Measurements from ENCODE around the gene PTTG1. TPM values are rescaled to one million over a fixed set of nuclear protein-coding genes. Genes with fewer than 3 reads are reported as not detected.
"Not testable (repeated sequence)": the region's sequence is repeated elsewhere in the genome, so short reads cannot be mapped to it uniquely, and the experiment has no call there.

Gene PTTG1
- total and polyA plus RNA-seq, 3 experiments from 2014 or later, result 40.2 to 82.2 (median 79.8) TPM

GRCh38 chr5:160432196-160432595, 10.5 kb downstream of the PTTG1 start:
- Mint-ChIP-seq H3K4me1 (no peaks in the 10 kb centered on the region), H3K27ac (no peak overlapping the region)
- no peaks in the 10 kb centered on the region for H3K27me3 ChIP-seq (ENCODE audit: insufficient read depth, low read length, poor library complexity, severe bottlenecking)

GRCh38 chr5:160432787-160433186, 11.1 kb downstream of the PTTG1 start:
- Mint-ChIP-seq H3K27ac (no peak overlapping the region), H3K27me3 (peaks cover 2 to 13% of the 10 kb centered on the region in 2 donors), H3K36me3 (peaks cover 0 to 18% (median 6%) of the 10 kb centered on the region in 3 donors), H3K9me3 (no peaks in the 10 kb centered on the region), H3K4me1 (no peaks in the 10 kb centered on the region), H3K4me3 (no peak overlapping the region)
- Histone ChIP-seq H3K9me3 (ENCODE audit: low read length) (no peaks in the 10 kb centered on the region), H3K4me1 (ENCODE audit: insufficient read depth, low read length) (no peaks in the 10 kb centered on the region), H3K27ac (ENCODE audit: low read depth, low read length) (no peak overlapping the region), H3K4me3 (ENCODE audit: low read length) (no peak overlapping the region), H3K27me3 (ENCODE audit: insufficient read depth, low read length, poor library complexity, severe bottlenecking) (no peaks in the 10 kb centered on the region), H3K36me3 (ENCODE audit: insufficient read depth, low read length) (no peaks in the 10 kb centered on the region)
- ChIA-PET CTCF (interaction anchor here (1.0 kb wide), 1 partner anchor 10 kb away, joined by 3 read pairs; no protein-coding TSS in a partner anchor), POLR2A (no interaction called here)
- no peak for DNase-seq

More at GRCh38 chr5:160432196-160432595, 10.5 kb downstream of the PTTG1 start:
- no peaks in the 10 kb centered on the region for H3K36me3 ChIP-seq (ENCODE audit: insufficient read depth, low read length)
- ChIA-PET POLR2A (no interaction called here), CTCF (interaction anchor here (1.0 kb wide), 1 partner anchor 10 kb away, joined by 3 read pairs; no protein-coding TSS in a partner anchor)
- Mint-ChIP-seq H3K9me3 (no peaks in the 10 kb centered on the region), H3K4me3 (no peak overlapping the region), H3K36me3 (peaks cover 0 to 24% (median 6%) of the 10 kb centered on the region in 3 donors), H3K27me3 (peaks cover 2 to 13% of the 10 kb centered on the region in 2 donors)
- no peak for DNase-seq
- H3K4me3 ChIP-seq (ENCODE audit: low read length), result no peak overlapping the region
- no peaks in the 10 kb centered on the region for H3K4me1 ChIP-seq (ENCODE audit: insufficient read depth, low read length)
- H3K9me3 ChIP-seq (ENCODE audit: low read length), result no peaks in the 10 kb centered on the region
- no peak overlapping the region for H3K27ac ChIP-seq (ENCODE audit: low read depth, low read length)

GRCh38 chr5:160434022-160434531, 12.4 kb downstream of the PTTG1 start:
- peaks cover 2 to 13% of the 10 kb centered on the region in 2 donors for H3K27me3 Mint-ChIP-seq
- no peak for DNase-seq
- H3K27me3 ChIP-seq (ENCODE audit: insufficient read depth, low read length, poor library complexity, severe bottlenecking), result no peaks in the 10 kb centered on the region
- H3K9me3 Mint-ChIP-seq, result no peaks in the 10 kb centered on the region
- H3K4me1 ChIP-seq (ENCODE audit: insufficient read depth, low read length), result no peaks in the 10 kb centered on the region
- H3K36me3 ChIP-seq (ENCODE audit: insufficient read depth, low read length), result no peaks in the 10 kb centered on the region
- POLR2A ChIA-PET, result no interaction called here
- H3K36me3 Mint-ChIP-seq, result peaks cover 0 to 7% (median 4%) of the 10 kb centered on the region in 3 donors
- CTCF ChIA-PET, result no interaction called here
- no peaks in the 10 kb centered on the region for H3K9me3 ChIP-seq (ENCODE audit: low read length)
- H3K4me1 Mint-ChIP-seq, result peaks cover under 1 to 4% (median under 1%) of the 10 kb centered on the region in 3 donors
- no peak overlapping the region for H3K27ac ChIP-seq (ENCODE audit: low read depth, low read length)
- no peak overlapping the region for H3K4me3 ChIP-seq (ENCODE audit: low read length)
- H3K27ac Mint-ChIP-seq, result no peak overlapping the region
- H3K4me3 Mint-ChIP-seq, result no peak overlapping the region

GRCh38 chr5:160435532-160435931, 13.9 kb downstream of the PTTG1 start:
- Histone ChIP-seq H3K27me3 (ENCODE audit: insufficient read depth, low read length, poor library complexity, severe bottlenecking) (no peaks in the 10 kb centered on the region), H3K4me3 (ENCODE audit: low read length) (no peak overlapping the region), H3K27ac (ENCODE audit: low read depth, low read length) (no peak overlapping the region), H3K4me1 (ENCODE audit: insufficient read depth, low read length) (no peaks in the 10 kb centered on the region), H3K9me3 (ENCODE audit: low read length) (no peaks in the 10 kb centered on the region), H3K36me3 (ENCODE audit: insufficient read depth, low read length) (no peaks in the 10 kb centered on the region)
- Mint-ChIP-seq H3K9me3 (no peaks in the 10 kb centered on the region), H3K27me3 (peaks cover 2 to 13% of the 10 kb centered on the region in 2 donors), H3K4me3 (peak overlapping the region in 1 of 7 donors; percentile 19), H3K27ac (peak overlapping the region in 2 of 8 donors; percentile 8 to 10), H3K4me1 (peaks cover 2 to 12% (median 4%) of the 10 kb centered on the region in 3 donors), H3K36me3 (peaks cover 0 to 4% (median 2%) of the 10 kb centered on the region in 3 donors)
- POLR2A ChIA-PET, result interaction anchor here (1.1 kb wide), 1 partner anchor 13 kb away, joined by 3 read pairs; no protein-coding TSS in a partner anchor
- DNase-seq, result no peak
- CTCF ChIA-PET, result no interaction called here

GRCh38 chr5:160436017-160436416, 14.4 kb downstream of the PTTG1 start:
- peaks cover 0 to 4% (median 0%) of the 10 kb centered on the region in 3 donors for H3K36me3 Mint-ChIP-seq
- peaks cover 2 to 13% of the 10 kb centered on the region in 2 donors for H3K27me3 Mint-ChIP-seq
- H3K4me3 Mint-ChIP-seq, result no peak overlapping the region
- Histone ChIP-seq H3K27me3 (ENCODE audit: insufficient read depth, low read length, poor library complexity, severe bottlenecking) (no peaks in the 10 kb centered on the region), H3K4me1 (ENCODE audit: insufficient read depth, low read length) (no peaks in the 10 kb centered on the region), H3K36me3 (ENCODE audit: insufficient read depth, low read length) (no peaks in the 10 kb centered on the region), H3K4me3 (ENCODE audit: low read length) (no peak overlapping the region), H3K9me3 (ENCODE audit: low read length) (no peaks in the 10 kb centered on the region), H3K27ac (ENCODE audit: low read depth, low read length) (no peak overlapping the region)
- peak overlapping the region in 1 of 8 donors; percentile 17 for H3K27ac Mint-ChIP-seq
- ChIA-PET CTCF (no interaction called here), POLR2A (interaction anchor here (1.1 kb wide), 1 partner anchor 14 kb away, joined by 3 read pairs; no protein-coding TSS in a partner anchor)
- peaks cover 2 to 13% (median 5%) of the 10 kb centered on the region in 3 donors for H3K4me1 Mint-ChIP-seq
- no peak for DNase-seq
- H3K9me3 Mint-ChIP-seq, result no peaks in the 10 kb centered on the region

GRCh38 chr5:160436661-160437060, 15.0 kb downstream of the PTTG1 start:
- H3K4me1 ChIP-seq (ENCODE audit: insufficient read depth, low read length); H3K36me3 ChIP-seq (ENCODE audit: insufficient read depth, low read length); H3K4me3 ChIP-seq (ENCODE audit: low read length); H3K27ac ChIP-seq (ENCODE audit: low read depth, low read length); H3K9me3 ChIP-seq (ENCODE audit: low read length); H3K36me3 Mint-ChIP-seq; DNase-seq; H3K9me3 Mint-ChIP-seq; H3K27me3 ChIP-seq (ENCODE audit: insufficient read depth, low read length, poor library complexity, severe bottlenecking); POLR2A ChIA-PET: not testable (repeated sequence)
- Mint-ChIP-seq H3K27ac (peak overlapping the region in 1 of 8 donors; percentile 10), H3K4me1 (peaks cover 8 to 20% (median 12%) of the 10 kb centered on the region in 3 donors), H3K27me3 (peaks cover 2 to 13% of the 10 kb centered on the region in 2 donors), H3K4me3 (peak overlapping the region in 1 of 7 donors; percentile 14)
- CTCF ChIA-PET, result interaction anchor here (5.5 to 5.7 kb wide), 2 partner anchors 13 to 71 kb away, joined by 104 to 155 read pairs; partner anchors contain the start of genes PTTG1 and SLU7

GRCh38 chr5:160437271-160437670, 15.6 kb downstream of the PTTG1 start:
- Histone ChIP-seq H3K4me1 (ENCODE audit: insufficient read depth, low read length) (no peaks in the 10 kb centered on the region), H3K27ac (ENCODE audit: low read depth, low read length) (no peak overlapping the region), H3K4me3 (ENCODE audit: low read length) (no peak overlapping the region), H3K9me3 (ENCODE audit: low read length) (no peaks in the 10 kb centered on the region), H3K27me3 (ENCODE audit: insufficient read depth, low read length, poor library complexity, severe bottlenecking) (no peaks in the 10 kb centered on the region), H3K36me3 (ENCODE audit: insufficient read depth, low read length) (no peaks in the 10 kb centered on the region)
- CTCF ChIA-PET, result interaction anchor here (1.3 to 5.7 kb wide), 4 partner anchors 13 to 71 kb away, joined by 3 to 155 read pairs (median 90); partner anchors contain the start of genes PTTG1 and SLU7
- Mint-ChIP-seq H3K36me3 (peaks cover 0 to 4% (median 0%) of the 10 kb centered on the region in 3 donors), H3K27me3 (peaks cover 2 to 13% of the 10 kb centered on the region in 2 donors), H3K4me3 (peak overlapping the region in 1 of 7 donors; percentile 14), H3K4me1 (peaks cover 10 to 20% (median 14%) of the 10 kb centered on the region in 3 donors), H3K27ac (peak overlapping the region in 1 of 8 donors; percentile 10), H3K9me3 (no peaks in the 10 kb centered on the region)
- no peak for DNase-seq
- POLR2A ChIA-PET, result no interaction called here
